ENCODE results near the gene SLC44A1.

Gene SLC44A1

DNA sequence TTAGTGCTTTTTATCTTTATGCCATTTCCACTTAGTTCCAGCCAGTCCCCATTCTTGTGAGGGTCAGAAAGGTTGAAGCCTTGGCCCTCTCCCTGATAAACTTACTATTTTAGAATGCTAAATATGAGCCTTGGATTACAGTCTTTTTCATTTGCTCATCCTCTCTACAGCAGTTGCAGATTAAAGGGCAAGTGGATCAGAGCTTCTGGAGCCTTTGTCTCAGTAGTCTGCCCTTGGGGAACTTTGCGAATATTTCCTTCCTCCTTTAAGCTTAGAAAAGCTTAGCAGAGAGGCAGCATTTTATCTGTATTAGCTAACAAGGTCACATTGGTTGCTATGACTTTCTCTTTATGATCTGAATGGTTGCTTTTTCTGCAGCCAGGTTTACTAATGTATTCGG is 214.9 kb downstream of the SLC44A1 start:
- no peak for DNase-seq
- in situ Hi-C loops (cut with HindIII; ENCODE audit: low pct_ligation_motif_present, low pct_unique_long_range_greater_than_20kb, low sequenced_read_pairs): no loop called here

DNA sequence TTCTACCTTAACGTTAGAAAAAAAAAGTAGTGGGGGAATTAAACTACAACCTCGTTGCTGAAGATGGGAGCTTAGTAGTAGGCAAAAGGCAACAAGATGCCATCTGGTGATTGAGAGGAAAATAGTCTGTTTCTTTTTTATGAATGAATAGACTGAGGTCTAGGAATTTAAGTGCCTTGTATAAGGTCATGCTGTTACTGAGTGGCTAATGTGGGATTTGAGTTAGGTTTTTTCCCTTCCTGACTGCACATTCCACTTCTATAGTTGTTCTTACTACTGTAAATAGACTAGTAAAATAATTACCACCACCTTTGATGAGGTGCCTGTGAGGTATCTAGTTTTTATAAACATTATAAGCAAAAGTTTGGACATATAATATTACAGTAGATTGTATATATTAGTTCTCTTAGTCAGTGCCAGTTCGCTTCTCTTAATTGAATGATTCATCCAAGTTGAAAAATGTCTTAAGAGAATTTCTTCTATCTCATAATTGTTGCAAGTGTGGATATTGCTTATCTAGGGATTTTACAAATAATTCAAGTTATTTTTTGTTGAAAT is 222.5 kb downstream of the SLC44A1 start:
- in situ Hi-C loops (cut with HindIII; ENCODE audit: low pct_ligation_motif_present, low pct_unique_long_range_greater_than_20kb, low sequenced_read_pairs): no loop called here
- no peak for DNase-seq

DNA sequence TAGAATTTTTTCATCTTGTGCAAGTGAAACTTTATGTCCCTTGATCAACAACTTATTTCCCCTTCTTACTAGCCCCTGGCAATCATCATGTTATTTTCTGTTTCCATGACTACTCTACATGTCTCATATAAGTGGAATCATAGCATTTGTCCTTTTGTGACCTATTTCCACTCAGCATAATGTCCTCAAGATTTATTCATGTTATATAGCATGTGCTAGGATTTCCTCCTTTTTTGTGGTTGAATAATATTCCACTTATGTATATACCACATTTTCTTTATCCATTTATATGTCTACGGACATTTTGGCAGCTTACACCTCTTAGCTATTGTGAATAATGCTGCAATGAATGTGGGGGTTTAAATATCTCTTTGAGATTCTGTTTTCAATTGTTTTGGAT is 224.4 kb downstream of the SLC44A1 start:
- DNase-seq: no peak
- in situ Hi-C loops (cut with HindIII; ENCODE audit: low pct_ligation_motif_present, low pct_unique_long_range_greater_than_20kb, low sequenced_read_pairs): no loop called here

DNA sequence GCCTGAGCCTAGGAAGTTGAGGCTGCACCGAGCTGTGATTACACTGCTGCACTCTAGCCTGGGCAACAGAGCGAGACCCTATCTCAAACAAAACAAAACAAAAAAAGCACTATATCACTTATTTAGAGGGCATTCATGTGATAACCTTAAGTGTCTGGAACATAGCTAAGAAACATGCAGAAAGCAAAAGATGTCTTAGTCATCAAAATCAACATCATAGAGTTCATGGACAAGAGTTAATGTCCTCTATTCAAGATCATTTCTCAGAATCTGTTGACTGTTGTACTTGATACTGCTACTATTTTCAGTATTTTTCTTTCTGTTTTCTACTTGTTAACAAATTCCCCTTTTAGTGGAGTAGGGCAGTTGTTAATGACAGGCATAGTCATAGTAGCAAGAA is 228.8 kb downstream of the SLC44A1 start:
- in situ Hi-C loops (cut with HindIII; ENCODE audit: low pct_ligation_motif_present, low pct_unique_long_range_greater_than_20kb, low sequenced_read_pairs): no loop called here
- no peak for DNase-seq

DNA sequence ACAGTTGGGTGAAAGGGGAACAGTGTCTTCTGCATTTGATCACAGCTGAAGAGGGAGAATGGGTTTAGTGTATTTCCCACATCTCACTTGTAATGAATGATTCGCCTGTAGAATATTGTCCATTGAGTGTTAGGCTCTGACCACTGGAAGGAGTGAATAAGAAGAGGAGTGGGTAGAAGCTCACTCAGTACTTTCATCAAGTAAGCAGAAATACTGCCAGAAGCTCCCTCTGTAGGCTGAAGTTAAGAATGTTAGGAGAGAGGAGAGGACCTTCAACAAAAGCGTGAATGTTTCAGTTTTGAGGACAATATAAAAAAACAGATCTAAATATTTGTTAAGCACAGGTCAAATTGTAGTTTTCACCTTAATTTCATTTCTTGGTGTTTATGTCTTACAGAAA is 230.9 kb downstream of the SLC44A1 start:
- DNase-seq: peak; percentile 45
- in situ Hi-C loops (cut with HindIII; ENCODE audit: low pct_ligation_motif_present, low pct_unique_long_range_greater_than_20kb, low sequenced_read_pairs): no loop called here

DNA sequence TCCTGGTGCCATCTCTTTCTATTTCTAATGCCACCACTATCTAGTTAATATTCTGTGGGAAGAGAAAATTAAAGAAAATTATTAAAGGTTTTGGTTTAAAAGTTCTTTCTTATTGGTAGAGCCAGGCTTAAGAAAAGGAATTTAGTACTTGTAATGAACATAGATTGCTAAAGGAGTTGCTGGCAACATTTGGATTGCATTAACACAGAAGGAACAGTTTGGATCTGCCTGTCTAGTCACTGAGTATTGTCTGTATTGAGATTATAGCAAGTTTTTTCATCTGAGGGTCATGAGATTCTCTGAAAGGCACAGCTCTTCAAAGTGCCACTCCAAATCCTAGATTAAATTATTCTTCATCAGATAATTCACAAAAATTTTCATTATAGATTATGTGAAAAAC is 235.4 kb downstream of the SLC44A1 start:
- no peak for DNase-seq
- in situ Hi-C loops (cut with HindIII; ENCODE audit: low pct_ligation_motif_present, low pct_unique_long_range_greater_than_20kb, low sequenced_read_pairs): no loop called here

DNA sequence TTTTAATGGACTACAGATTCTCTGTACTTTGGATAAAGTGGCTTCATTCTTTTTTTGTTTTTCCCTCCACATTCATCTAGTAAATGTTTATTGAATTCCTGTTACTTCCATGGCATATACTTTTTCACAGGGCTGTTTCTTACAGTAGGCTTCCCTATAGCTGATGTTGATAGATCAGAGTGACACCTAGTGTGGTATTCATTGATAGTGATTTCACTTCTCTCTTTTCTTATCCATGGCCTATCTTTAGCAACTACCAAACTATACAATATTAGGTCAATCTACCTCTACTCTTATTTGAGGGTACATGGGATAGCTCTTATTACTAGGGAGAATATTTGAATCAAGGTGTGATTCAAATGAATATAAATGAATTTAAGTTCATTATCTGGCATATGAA is 239.2 kb downstream of the SLC44A1 start:
- no peak for DNase-seq
- in situ Hi-C loops (cut with HindIII; ENCODE audit: low pct_ligation_motif_present, low pct_unique_long_range_greater_than_20kb, low sequenced_read_pairs): no loop called here

DNA sequence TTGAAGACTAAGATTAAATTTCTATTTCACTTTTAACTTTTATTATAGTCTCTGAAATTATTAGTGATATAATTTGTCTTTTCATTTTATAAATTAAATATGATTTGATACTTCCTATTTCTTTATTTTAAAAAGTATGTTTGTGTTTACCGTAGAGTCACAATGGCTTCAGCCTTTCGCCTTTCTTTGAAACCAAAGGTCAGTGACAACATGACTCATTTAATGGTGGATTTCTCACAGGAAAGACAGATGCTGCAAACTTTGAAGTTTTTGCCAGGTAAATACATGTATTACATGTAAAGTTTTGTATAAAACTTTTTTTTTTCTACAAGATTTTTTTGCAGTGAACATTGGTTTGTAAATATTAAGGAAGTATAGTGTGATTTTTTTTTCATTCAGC is 239.8 kb downstream of the SLC44A1 start:
- no peak for DNase-seq

DNA sequence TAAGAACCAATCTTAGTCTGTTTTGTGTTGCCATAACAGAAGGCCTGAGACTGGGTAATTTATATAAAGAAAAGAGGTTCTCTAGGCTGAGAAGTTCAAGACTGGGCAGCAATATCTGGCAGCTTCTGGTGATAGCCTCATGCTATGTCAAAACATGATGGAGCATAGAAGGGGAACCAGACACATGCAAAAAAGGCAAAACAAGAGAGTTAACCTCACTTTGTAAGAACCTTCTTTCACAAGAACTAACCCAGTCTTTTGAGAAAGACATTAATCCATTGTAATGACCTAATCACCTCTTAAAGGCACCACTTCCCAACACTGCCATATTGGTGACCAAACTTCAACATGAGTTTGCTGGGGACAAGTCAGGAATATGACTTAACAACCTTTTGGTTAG is 240.7 kb downstream of the SLC44A1 start:
- in situ Hi-C loops (cut with HindIII; ENCODE audit: low pct_ligation_motif_present, low pct_unique_long_range_greater_than_20kb, low sequenced_read_pairs): no loop called here
- DNase-seq: no peak

More for the DNA sequence above, 239.8 kb downstream of the SLC44A1 start:
- in situ Hi-C loops (cut with HindIII; ENCODE audit: low pct_ligation_motif_present, low pct_unique_long_range_greater_than_20kb, low sequenced_read_pairs): no loop called here

Data from ACHN (cell line).